GM15510 (cell line): ENCODE results near the gene XRN1.

Experiments
- POLR2A ChIP-seq: IDR thresholded peaks from 3 replicates; pipeline ENCODE4 v1.6.1; 2011; ENCODE audit warnings: borderline replicate concordance; ENCODE audit not compliant: insufficient read length; ENCODE audit errors: extremely low read depth

The XRN1 gene

DNA sequence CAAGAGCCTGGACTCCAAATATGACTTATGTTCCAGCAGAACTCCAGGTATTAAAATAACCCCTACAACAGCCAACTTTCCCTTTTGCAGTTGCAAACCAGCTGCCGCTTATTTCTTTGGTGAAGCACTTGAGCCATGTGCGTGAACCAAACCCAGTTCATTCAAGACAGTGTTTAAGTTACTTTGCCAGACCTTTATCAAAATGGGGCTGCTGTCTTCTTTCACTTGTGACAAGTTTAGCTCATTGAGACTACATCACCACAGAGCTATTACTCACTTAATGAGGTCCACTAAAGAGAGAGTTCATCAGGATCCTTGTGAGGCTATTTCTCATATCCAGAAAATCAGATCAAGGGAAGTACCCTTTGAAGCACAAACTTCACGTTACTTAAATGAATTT, 2.4 kb upstream of the XRN1 start:
- TF ChIP-seq POLR2A, result no peak

GRCh38 chr3:142447301-142447851, 461 bp downstream of the XRN1 start:
- no peak for TF ChIP-seq POLR2A

- TF ChIP-seq POLR2A, result no peak
Measured at GRCh38 chr3:142445816-142446254, 2.0 kb downstream of the XRN1 start.

GRCh38 chr3:142444343-142444742, 3.5 kb downstream of the XRN1 start:
- TF ChIP-seq POLR2A, result no peak

- no peak for TF ChIP-seq POLR2A
Measured at GRCh38 chr3:142436951-142437585, 10.8 kb downstream of the XRN1 start.

DNA sequence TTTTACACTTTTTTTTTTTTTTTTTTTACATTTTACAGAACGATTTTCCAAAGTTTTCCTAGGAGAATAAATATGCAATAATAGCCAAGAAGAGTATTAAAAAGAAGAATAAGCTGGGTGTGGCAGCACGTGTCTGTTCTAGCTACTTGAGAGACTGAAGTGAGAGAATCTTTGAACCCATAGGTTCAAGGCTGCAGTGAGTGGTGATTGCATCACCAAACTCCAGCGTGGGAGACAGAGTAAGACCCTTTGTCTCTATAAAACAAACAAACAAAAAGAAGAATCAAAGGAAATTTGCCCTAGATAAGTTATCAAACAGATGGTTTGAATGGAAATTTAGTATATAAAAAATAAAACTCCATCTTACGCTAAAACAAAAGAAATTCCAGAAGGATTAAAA, 13.3 kb downstream of the XRN1 start:
- TF ChIP-seq POLR2A, result no peak

DNA sequence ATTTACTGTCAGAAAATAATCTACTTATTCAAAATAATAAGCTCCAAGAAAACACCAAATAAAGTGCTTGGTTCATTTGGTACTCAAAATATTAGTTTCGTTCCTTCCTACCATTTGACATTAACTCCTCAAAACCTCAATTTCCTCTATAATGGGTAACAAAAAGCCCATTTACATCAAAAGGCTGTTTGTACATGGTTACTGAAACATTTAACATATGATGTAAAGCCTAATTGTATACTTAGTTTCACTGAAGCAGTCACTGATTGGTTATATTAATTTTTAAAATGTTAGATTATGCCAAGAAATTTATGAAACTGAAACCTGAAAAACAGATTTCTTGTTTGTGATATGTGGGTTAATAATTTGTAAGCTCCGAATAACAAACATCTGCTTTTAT, 14.7 kb downstream of the XRN1 start:
- TF ChIP-seq POLR2A, result no peak

- TF ChIP-seq POLR2A, result no peak
Measured at GRCh38 chr3:142429582-142429981, 18.3 kb downstream of the XRN1 start.

DNA sequence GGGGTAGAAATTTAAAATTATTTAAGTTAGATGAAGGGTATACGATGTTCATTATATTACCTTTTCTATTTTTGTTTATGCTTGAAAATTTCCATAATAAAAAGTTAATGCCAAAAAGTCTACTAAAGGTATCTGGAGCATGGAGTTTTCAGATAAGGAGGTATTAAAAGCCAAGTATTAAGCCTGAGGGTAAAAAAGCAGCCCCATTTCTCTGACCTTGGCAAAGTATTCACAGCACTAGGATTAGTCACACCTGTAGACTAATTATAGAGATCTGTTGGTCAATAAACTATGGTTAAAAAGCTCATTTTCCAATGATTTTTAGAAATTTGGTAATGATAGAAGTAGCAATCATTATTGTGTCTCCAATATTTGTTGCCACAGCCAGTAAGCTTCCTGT, 23.1 kb downstream of the XRN1 start:
- no peak for TF ChIP-seq POLR2A

GRCh38 chr3:142418926-142419592, 28.8 kb downstream of the XRN1 start:
- TF ChIP-seq POLR2A, result no peak

GRCh38 chr3:142417302-142417701, 30.5 kb downstream of the XRN1 start:
- no peak for TF ChIP-seq POLR2A

DNA sequence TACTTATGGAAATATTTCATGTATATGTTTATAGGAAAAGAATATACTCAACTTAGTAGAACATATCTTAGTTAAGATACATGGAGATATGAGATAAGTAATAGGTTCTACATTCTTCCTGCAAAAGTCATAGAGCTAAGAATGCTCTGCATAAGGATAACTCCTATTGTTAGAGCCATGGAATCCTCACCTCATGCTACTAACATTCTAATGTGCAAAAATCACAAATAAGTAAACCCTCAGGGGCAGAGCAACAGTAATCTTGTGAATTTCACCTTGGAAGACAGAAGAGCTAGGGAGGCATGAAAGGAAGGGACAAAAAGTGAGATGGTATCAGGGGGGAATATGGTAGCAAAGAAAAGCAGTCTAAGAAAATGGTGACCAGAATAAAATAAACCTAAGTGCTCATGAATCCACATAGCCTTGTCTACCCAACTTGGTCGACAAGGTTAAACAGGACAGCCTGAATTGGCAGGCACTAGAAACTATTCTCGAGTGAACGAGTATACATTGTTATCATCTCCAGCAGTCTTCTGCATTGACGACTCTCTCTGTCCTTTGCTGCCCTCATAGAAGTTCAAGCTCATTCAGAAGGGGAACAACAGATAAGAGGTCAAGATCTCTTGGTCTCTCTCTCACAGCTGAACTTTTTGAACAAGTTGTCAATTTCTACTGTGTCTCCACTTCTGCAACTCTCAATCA, 52.8 kb downstream of the XRN1 start:
- TF ChIP-seq POLR2A, result no peak

- no peak for TF ChIP-seq POLR2A
Measured at GRCh38 chr3:142385078-142385477, 62.8 kb downstream of the XRN1 start.

DNA sequence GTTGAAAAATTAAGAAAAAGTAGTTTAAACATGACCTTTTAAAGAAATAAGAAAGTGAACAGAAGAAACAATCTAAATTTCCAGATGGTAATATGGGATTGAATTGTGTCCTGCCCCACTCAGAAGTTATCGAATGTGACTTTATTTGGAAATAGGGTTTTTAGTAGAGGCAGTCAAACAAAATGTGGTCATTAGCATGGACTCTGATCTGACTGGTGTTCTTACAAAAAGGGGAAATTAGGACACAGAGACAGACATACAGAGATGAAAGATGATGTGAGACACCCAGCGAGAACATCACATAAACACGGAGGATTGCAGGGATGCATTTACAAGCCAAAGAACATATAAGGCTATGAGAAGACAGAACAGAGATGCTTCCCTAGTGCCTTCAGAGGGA, 73.2 kb downstream of the XRN1 start:
- TF ChIP-seq POLR2A, result no peak

DNA sequence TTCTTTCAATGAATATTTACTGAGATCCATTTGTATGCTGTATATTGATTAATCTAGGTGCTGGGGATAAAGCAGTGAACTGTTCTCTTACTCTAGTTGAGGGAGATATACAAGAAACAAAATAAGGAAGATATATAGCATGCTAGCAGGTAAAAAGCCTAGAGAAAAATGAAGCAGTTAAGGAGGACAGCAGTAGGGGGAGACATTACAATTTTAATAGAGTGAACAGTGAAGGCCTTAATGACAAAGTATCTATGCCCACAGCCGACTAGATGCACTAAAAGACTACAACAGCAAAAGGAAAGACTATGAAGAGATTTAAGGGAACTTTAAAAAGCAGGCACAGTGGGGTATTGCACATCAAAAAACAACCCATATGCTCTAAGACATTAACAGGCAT, 81.4 kb downstream of the XRN1 start:
- TF ChIP-seq POLR2A, result no peak

GRCh38 chr3:142363936-142364467, 83.8 kb downstream of the XRN1 start:
- no peak for TF ChIP-seq POLR2A

DNA sequence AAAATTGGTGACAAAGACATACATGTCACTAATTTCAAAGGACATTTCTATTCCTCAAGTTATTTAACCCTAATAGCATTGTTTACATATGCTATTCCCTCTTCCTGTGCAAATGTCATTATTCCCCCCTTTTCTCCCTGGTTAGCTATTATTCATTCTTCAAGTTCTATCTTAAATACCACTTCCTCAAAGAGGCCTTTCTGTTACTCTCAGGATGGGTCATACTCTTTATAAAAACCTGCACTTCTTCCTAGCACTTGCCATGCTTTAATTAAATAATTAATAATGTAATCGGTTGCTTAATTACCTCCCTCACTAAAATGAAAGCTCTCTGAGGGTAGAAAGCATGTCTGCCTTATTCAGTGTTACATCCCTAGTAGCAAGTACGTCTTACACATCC, 88.5 kb downstream of the XRN1 start:
- no peak for TF ChIP-seq POLR2A
